Measurements from ENCODE around the gene PTPRB.

GRCh38 chr12:70535896-70536374 is 101.3 kb downstream of the PTPRB start:
- TF ChIP-seq POLR2A (IDR thresholded peaks at IDR 0.05), result no peak
- TF ChIP-seq CTCF (IDR thresholded peaks at IDR 0.05), result no peak
